HepG2 (cell line): ENCODE results near the gene SERPINF2. TPM values are rescaled to one million over a fixed set of nuclear protein-coding genes. Genes with fewer than 3 reads are reported as not detected.
A peak's percentile ranks its signal among the peaks of the same experiment; 100 is the strongest.

Experiments used
- ATAC-seq: fragments of 200-7000 bp; cut with Tn5 transposase; 3 replicates; pipeline ENCODE4 v1.9.1; 2020; ENCODE audit warnings: mild to moderate bottlenecking, moderate library complexity
- BruUV-seq: library from RNA; stranded (reverse); fragments of 400-500 nt; replicated peaks from 2 replicates; lab custom pipeline; 2021; lab: Mats Ljungman, UMichigan
- CTCF ChIA-PET: fragments of 300-600 bp; formaldehyde crosslinking; extraction: SDS; loops from one replicate; lab custom pipeline; 2021; ENCODE audit warnings: low total read pairs, inconsistent platforms, low intra/inter-chr PET ratio; lab: Yijun Ruan, JAX
- POLR2A ChIA-PET: fragments of 350-600 bp; sonication (Branson Sonifier 250); formaldehyde crosslinking; loops from one replicate; lab custom pipeline; 2020; ENCODE audit warnings: antibody characterized with exemption, inconsistent platforms; lab: Yijun Ruan, JAX
- DNase-seq: peaks from one replicate; pipeline ENCODE4 v3.0.0-alpha.2; 2015; ENCODE audit warnings: low spot score
- FAIRE-seq: peaks from 3 replicates; lab custom pipeline; 2011; peaks lifted over from hg19 to GRCh38; lab: Jason Lieb, UNC
- H2AFZ ChIP-seq: one replicate; pipeline ENCODE4 v1.6.1; 2011; ENCODE audit warnings: low read length, inconsistent platforms
- H3K27ac ChIP-seq: fragments of 300-600 bp; 3 replicates; pipeline ENCODE4 v1.8.0; 2011; ENCODE audit warnings: mixed run types, mild to moderate bottlenecking, mixed read lengths, low read length, inconsistent platforms; ENCODE audit not compliant: insufficient read depth; ENCODE audit errors: extremely low read length
- H3K27me3 ChIP-seq, 2 experiments: fragments of 200-600 bp in 1 of 2; 2 replicates in 1 of 2; 3 replicates in 1 of 2; pipeline versions ENCODE4 v1.6.0 to v1.8.0; 2011; ENCODE audit warnings: low read length in 2 of 2, mild to moderate bottlenecking in 2 of 2, moderate library complexity in 2 of 2, inconsistent platforms in 1 of 2; ENCODE audit not compliant: insufficient read depth in 2 of 2, control insufficient read depth in 1 of 2
- H3K36me3 ChIP-seq, 2 experiments: fragments of 200-600 bp in 1 of 2; replicated peaks in 1 of 2; 2 replicates in 1 of 2; 3 replicates in 1 of 2; pipeline versions ENCODE4 v1.5.1 to v1.8.0; 2011; ENCODE audit warnings: low read length in 2 of 2, inconsistent platforms in 1 of 2; ENCODE audit not compliant: insufficient read depth in 2 of 2, control insufficient read depth in 1 of 2
- H3K4me1 ChIP-seq: 2 replicates; pipeline ENCODE4 v1.5.1; 2012; ENCODE audit warnings: low read length, inconsistent platforms; ENCODE audit not compliant: insufficient read depth
- H3K4me2 ChIP-seq: 2 replicates; pipeline ENCODE4 v1.6.0; 2011; ENCODE audit warnings: low read depth, low read length, inconsistent platforms
- H3K4me3 ChIP-seq, 3 experiments: fragments of 200-600 bp in 1 of 3; sonication (generic), shearing (Covaris generic) in 1 of 3; replicated peaks in 1 of 3; 2 replicates each; pipeline ENCODE4 v1.5.1; 2011 to 2016; ENCODE audit warnings: low read length in 3 of 3, inconsistent platforms in 2 of 3, low read depth in 2 of 3, mild to moderate bottlenecking in 2 of 3, control low read depth in 1 of 3, mixed read lengths in 1 of 3; ENCODE audit not compliant: insufficient read depth in 1 of 3
- H3K79me2 ChIP-seq: one replicate; pipeline ENCODE4 v1.6.1; 2011; ENCODE audit warnings: low read length, inconsistent platforms; ENCODE audit not compliant: insufficient read depth
- H3K9ac ChIP-seq: 2 replicates; pipeline ENCODE4 v1.6.0; 2011; ENCODE audit warnings: mild to moderate bottlenecking, low read depth, low read length, inconsistent platforms; ENCODE audit not compliant: insufficient read depth
- H3K9me3 ChIP-seq: 2 replicates; pipeline ENCODE4 v1.5.1; 2012; ENCODE audit warnings: mild to moderate bottlenecking, low read length
- H4K20me1 ChIP-seq: 2 replicates; pipeline ENCODE4 v1.6.0; 2011; ENCODE audit warnings: inconsistent platforms, mild to moderate bottlenecking, low read length, moderate library complexity; ENCODE audit not compliant: insufficient read depth
- E2F2 ChIP-seq: sonication (generic); formaldehyde crosslinking; IDR thresholded peaks from 2 replicates; pipeline ENCODE4 v1.4.0; 2020; ENCODE audit warnings: missing genetic modification reagents, borderline replicate concordance
- FOSL2 ChIP-seq: sonication (generic); formaldehyde crosslinking; IDR thresholded peaks from 2 replicates; pipeline ENCODE4 v1.4.0; 2020; ENCODE audit warnings: missing genetic modification reagents
- GLMP ChIP-seq: sonication (generic); formaldehyde crosslinking; IDR thresholded peaks from 2 replicates; pipeline ENCODE4 v1.9.0; 2021; ENCODE audit warnings: missing genetic modification reagents, mild to moderate bottlenecking, borderline replicate concordance
- SAP130 ChIP-seq: IDR thresholded peaks from 2 replicates; pipeline ENCODE4 v1.6.1; 2016; ENCODE audit warnings: low read depth
- ZBED4 ChIP-seq: sonication (generic); formaldehyde crosslinking; IDR thresholded peaks from 2 replicates; pipeline ENCODE4 v1.4.0; 2020; ENCODE audit warnings: missing genetic modification reagents, borderline replicate concordance
- ZBTB38 ChIP-seq: sonication (generic); formaldehyde crosslinking; IDR thresholded peaks from 2 replicates; pipeline ENCODE4 v1.5.1; 2020; ENCODE audit warnings: mild to moderate bottlenecking, missing genetic modification reagents
- ZNF263 ChIP-seq: sonication (generic); formaldehyde crosslinking; IDR thresholded peaks from 2 replicates; pipeline ENCODE4 v1.4.0; 2020; ENCODE audit warnings: missing genetic modification reagents
- WGBS: methylation state at CpG from one replicate; pipeline ENCODE4 v1.1.6; 2017; ENCODE audit warnings: low lambda C conversion rate; 5-methylcytosine and 5-hydroxymethylcytosine counted together
- in situ Hi-C: cut with HindIII; loops from 2 replicates; pipeline ENCODE4 v1.10.0; 2017; ENCODE audit warnings: low pct_unique_long_range_greater_than_20kb; ENCODE audit not compliant: extremely low pct_ligation_motif_present
- intact Hi-C: fragments of 100-400 bp; cut with micrococcal nuclease; formaldehyde crosslinking; loops from one replicate; pipeline ENCODE4 v1.10.0; 2022; ENCODE audit not compliant: unreplicated experiment
- polyA plus RNA-seq, 8 experiments: library from polyadenylated mRNA; depleted of rRNA in 3 of 8; stranded (reverse) in 7 of 8; unstranded in 1 of 8; fragments of >200 nt; fragmentation: Illumina TruSeq in 4 of 8; extraction: Trizol in 4 of 8; gene quantifications; 2 replicates each; pipeline versions ENCODE4 v1.2.1 to v1.2.3, GENCODE V29; 2011 to 2016; ENCODE audit warnings: low read depth in 4 of 8, missing spikeins in 1 of 8, mixed read lengths in 1 of 8; ENCODE audit not compliant: insufficient read depth in 1 of 8
- total RNA-seq, 5 experiments: library from RNA; depleted of rRNA; stranded (reverse); fragments of >200 nt; fragmentation: Illumina TruSeq; extraction: Trizol; gene quantifications; 2 replicates each; pipeline ENCODE4 v1.2.3, GENCODE V29; 2016; ENCODE audit warnings: low read depth in 1 of 5
- TF ChIP-seq, protein P1 (sequence below): sonication (generic); formaldehyde crosslinking; IDR thresholded peaks from 2 replicates; pipeline ENCODE4 v1.5.1; 2020; ENCODE audit warnings: mild to moderate bottlenecking, missing genetic modification reagents, moderate library complexity

Gene SERPINF2
- total and polyA plus RNA-seq, 2 of the 13 experiments (the other 11 are each of a cell fraction or from before 2014, with no cell fraction given): 309 to 548 TPM

- H3K79me2 ChIP-seq: no peaks in the 10 kb centered on the region
- no TSS peak for BruUV-seq
- intact Hi-C loops (no loop called here), in situ Hi-C loops (no loop called here)
- no peak overlapping the region for H3K27ac ChIP-seq
- H3K36me3 ChIP-seq: peaks cover 18 to 38% of the 10 kb centered on the region in 2 experiments
- H2AFZ ChIP-seq: no peak overlapping the region
- DNase-seq: peak; percentile 29
- POLR2A ChIA-PET: interaction anchor here (1.3 to 2.0 kb wide), 2 partner anchors 23 to 71 kb away, joined by 7 to 8 read pairs; no protein-coding TSS in a partner anchor
- peaks cover 7% of the 10 kb centered on the region for H3K4me1 ChIP-seq
- no peak overlapping the region for H3K9ac ChIP-seq
- WGBS: 87% methylated on average over 16 of the region's 16 CpGs
- no peak overlapping the region for H3K4me3 ChIP-seq
- TF ChIP-seq FOSL2: peak; percentile 74
- TF ChIP-seq, protein P1, sequence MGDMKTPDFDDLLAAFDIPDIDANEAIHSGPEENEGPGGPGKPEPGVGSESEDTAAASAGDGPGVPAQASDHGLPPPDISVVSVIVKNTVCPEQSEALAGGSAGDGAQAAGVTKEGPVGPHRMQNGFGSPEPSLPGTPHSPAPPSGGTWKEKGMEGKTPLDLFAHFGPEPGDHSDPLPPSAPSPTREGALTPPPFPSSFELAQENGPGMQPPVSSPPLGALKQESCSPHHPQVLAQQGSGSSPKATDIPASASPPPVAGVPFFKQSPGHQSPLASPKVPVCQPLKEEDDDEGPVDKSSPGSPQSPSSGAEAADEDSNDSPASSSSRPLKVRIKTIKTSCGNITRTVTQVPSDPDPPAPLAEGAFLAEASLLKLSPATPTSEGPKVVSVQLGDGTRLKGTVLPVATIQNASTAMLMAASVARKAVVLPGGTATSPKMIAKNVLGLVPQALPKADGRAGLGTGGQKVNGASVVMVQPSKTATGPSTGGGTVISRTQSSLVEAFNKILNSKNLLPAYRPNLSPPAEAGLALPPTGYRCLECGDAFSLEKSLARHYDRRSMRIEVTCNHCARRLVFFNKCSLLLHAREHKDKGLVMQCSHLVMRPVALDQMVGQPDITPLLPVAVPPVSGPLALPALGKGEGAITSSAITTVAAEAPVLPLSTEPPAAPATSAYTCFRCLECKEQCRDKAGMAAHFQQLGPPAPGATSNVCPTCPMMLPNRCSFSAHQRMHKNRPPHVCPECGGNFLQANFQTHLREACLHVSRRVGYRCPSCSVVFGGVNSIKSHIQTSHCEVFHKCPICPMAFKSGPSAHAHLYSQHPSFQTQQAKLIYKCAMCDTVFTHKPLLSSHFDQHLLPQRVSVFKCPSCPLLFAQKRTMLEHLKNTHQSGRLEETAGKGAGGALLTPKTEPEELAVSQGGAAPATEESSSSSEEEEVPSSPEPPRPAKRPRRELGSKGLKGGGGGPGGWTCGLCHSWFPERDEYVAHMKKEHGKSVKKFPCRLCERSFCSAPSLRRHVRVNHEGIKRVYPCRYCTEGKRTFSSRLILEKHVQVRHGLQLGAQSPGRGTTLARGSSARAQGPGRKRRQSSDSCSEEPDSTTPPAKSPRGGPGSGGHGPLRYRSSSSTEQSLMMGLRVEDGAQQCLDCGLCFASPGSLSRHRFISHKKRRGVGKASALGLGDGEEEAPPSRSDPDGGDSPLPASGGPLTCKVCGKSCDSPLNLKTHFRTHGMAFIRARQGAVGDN (CRISPR knock-in tag): peak; percentile 31; the same call in 1 of the 2 replicates
- 0 out of 2 replicates have a peak, but pooled peaks have one; percentile 18 for TF ChIP-seq SAP130 (CRISPR knock-in tag)
- no peak for TF ChIP-seq ZNF263 (CRISPR knock-in tag)
- no peak for TF ChIP-seq ZBED4 (CRISPR knock-in tag)
- TF ChIP-seq GLMP (CRISPR knock-in tag): no peak
- no peak for TF ChIP-seq E2F2 (CRISPR knock-in tag)
- peak; percentile 59; the same call in 1 of the 2 replicates for TF ChIP-seq ZBTB38
- TF ChIP-seq, all 625 proteins: peak for 4
- H3K27me3 ChIP-seq: no peaks in the 10 kb centered on the region
- peak; percentile 42; the same call in 1 of the 3 replicates for ATAC-seq
- no peaks in the 10 kb centered on the region for H3K9me3 ChIP-seq
- no peak overlapping the region for H3K4me2 ChIP-seq
- no peak for FAIRE-seq
- CTCF ChIA-PET: no interaction called here
- H4K20me1 ChIP-seq: no peaks in the 10 kb centered on the region
These were observed 44.7 kb downstream of the SERPINF2 start for GRCh38 chr17:1787301-1787902.
